Measurements from ENCODE around the gene PRR5L.
"Not testable (repeated sequence)": the region's sequence is repeated elsewhere in the genome, so short reads cannot be mapped to it uniquely, and the experiment has no call there.

The PRR5L gene

GRCh38 chr11:36511062-36511461 lies 215.0 kb downstream of the PRR5L start:
- FAIRE-seq, result not testable (repeated sequence)

GRCh38 chr11:36512016-36512415 lies 215.9 kb downstream of the PRR5L start:
- no peak for FAIRE-seq

GRCh38 chr11:36513965-36514364 lies 217.9 kb downstream of the PRR5L start:
- no peak for FAIRE-seq
